ENCODE results near the gene MSANTD2.

Gene MSANTD2

GRCh38 chr11:124727474-124727873, 72.7 kb downstream of the MSANTD2 start:
- TF ChIP-seq TCF4 (CRISPR knock-in tag; IDR thresholded peaks at IDR 0.05; ENCODE audit: borderline replicate concordance) (no peak), ZNF70 (CRISPR knock-in tag; IDR thresholded peaks at IDR 0.05) (no peak), ISL1 (CRISPR knock-in tag; IDR thresholded peaks at IDR 0.05) (no peak), RARB (CRISPR knock-in tag; IDR thresholded peaks at IDR 0.05) (no peak), CSDC2 (CRISPR knock-in tag; IDR thresholded peaks at IDR 0.05) (no peak), GLIS3 (CRISPR knock-in tag; IDR thresholded peaks at IDR 0.05) (no peak), ZNF565 (CRISPR knock-in tag; conservative IDR thresholded peaks at IDR 0.05; ENCODE audit: low read depth) (no peak)
- no peak for ATAC-seq

DNA sequence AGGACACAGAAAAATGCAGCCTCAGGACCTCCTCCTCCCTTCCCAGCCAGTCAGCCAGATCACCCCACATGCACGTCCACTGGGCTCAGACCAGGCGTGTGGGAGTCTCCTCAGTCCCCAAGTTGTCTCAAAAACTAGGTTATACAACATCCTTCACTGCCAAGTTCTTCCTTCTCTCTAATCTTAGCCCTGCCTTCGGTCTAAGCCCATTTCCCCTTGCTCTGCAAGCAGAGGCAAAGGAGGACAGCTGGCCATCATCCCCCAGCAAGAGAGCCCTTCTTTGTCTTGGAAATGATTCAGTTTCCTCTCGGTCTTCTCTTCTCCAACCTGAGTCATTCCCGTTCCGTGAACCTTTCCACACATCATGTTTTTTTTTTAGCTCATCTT, 74.5 kb downstream of the MSANTD2 start:
- TF ChIP-seq TCF4 (CRISPR knock-in tag; IDR thresholded peaks at IDR 0.05; ENCODE audit: borderline replicate concordance) (no peak), PPARA (CRISPR knock-in tag; IDR thresholded peaks at IDR 0.05; ENCODE audit: borderline replicate concordance) (no peak), POU6F1 (CRISPR knock-in tag; IDR thresholded peaks at IDR 0.05; ENCODE audit: borderline replicate concordance, low read depth) (no peak), PATZ1 (CRISPR knock-in tag; IDR thresholded peaks at IDR 0.05; ENCODE audit: borderline replicate concordance) (no peak), GLIS3 (CRISPR knock-in tag; IDR thresholded peaks at IDR 0.05) (no peak), OSR1 (CRISPR knock-in tag; IDR thresholded peaks at IDR 0.05) (no peak), ZFP30 (CRISPR knock-in tag; IDR thresholded peaks at IDR 0.05) (no peak), ZNF8 (CRISPR knock-in tag; IDR thresholded peaks at IDR 0.05) (no peak), BACH2 (CRISPR knock-in tag; IDR thresholded peaks at IDR 0.05; ENCODE audit: borderline replicate concordance) (no peak), CSDC2 (CRISPR knock-in tag; IDR thresholded peaks at IDR 0.05) (no peak)
- ATAC-seq = peak; percentile 26; the same call in 1 of the 3 replicates

- no peak for ATAC-seq
- no peak for TF ChIP-seq ZFP3 (CRISPR knock-in tag; IDR thresholded peaks at IDR 0.05)
- TF ChIP-seq TCF4 (CRISPR knock-in tag; IDR thresholded peaks at IDR 0.05; ENCODE audit: borderline replicate concordance) = no peak
- TF ChIP-seq ZC3H10 (CRISPR knock-in tag; IDR thresholded peaks at IDR 0.05) = no peak
- no peak for TF ChIP-seq PPARA (CRISPR knock-in tag; IDR thresholded peaks at IDR 0.05; ENCODE audit: borderline replicate concordance)
- TF ChIP-seq TSHZ2 (CRISPR knock-in tag; IDR thresholded peaks at IDR 0.05) = no peak
- no peak for TF ChIP-seq POU6F1 (CRISPR knock-in tag; IDR thresholded peaks at IDR 0.05; ENCODE audit: borderline replicate concordance, low read depth)
- TF ChIP-seq CSDC2 (CRISPR knock-in tag; IDR thresholded peaks at IDR 0.05) = no peak
- TF ChIP-seq ZFP30 (CRISPR knock-in tag; IDR thresholded peaks at IDR 0.05) = no peak
- no peak for TF ChIP-seq ZNF8 (CRISPR knock-in tag; IDR thresholded peaks at IDR 0.05)
- TF ChIP-seq, protein P1, sequence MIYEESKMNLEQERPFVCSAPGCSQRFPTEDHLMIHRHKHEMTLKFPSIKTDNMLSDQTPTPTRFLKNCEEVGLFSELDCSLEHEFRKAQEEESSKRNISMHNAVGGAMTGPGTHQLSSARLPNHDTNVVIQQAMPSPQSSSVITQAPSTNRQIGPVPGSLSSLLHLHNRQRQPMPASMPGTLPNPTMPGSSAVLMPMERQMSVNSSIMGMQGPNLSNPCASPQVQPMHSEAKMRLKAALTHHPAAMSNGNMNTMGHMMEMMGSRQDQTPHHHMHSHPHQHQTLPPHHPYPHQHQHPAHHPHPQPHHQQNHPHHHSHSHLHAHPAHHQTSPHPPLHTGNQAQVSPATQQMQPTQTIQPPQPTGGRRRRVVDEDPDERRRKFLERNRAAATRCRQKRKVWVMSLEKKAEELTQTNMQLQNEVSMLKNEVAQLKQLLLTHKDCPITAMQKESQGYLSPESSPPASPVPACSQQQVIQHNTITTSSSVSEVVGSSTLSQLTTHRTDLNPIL (CRISPR knock-in tag; IDR thresholded peaks at IDR 0.05; ENCODE audit: low read depth) = no peak
- no peak for TF ChIP-seq ARNTL (CRISPR knock-in tag; IDR thresholded peaks at IDR 0.05; ENCODE audit: borderline replicate concordance, low read depth)
- no peak for TF ChIP-seq BACH2 (CRISPR knock-in tag; IDR thresholded peaks at IDR 0.05; ENCODE audit: borderline replicate concordance)
- TF ChIP-seq SNAI2 (CRISPR knock-in tag; IDR thresholded peaks at IDR 0.05) = no peak
These were observed 75.1 kb downstream of the MSANTD2 start for GRCh38 chr11:124724979-124725718.

Measured in SK-N-SH treated with all-trans-retinoic acid at 6 μM for 48 hours (cell line).